Upper lobe of left lung (tissue), 6 donors: ENCODE data around the gene SEMA4C. TPM values are rescaled to one million over a fixed set of nuclear protein-coding genes. Genes with fewer than 3 reads are reported as not detected.

Experiments used
- ATAC-seq, 2 donors: fragments of 200-7000 bp; cut with Tn5 transposase; one replicate each; pipeline ENCODE4 v1.9.1; 2022; ENCODE audit warnings: mild to moderate bottlenecking in 2 of 2, moderate library complexity in 2 of 2; ENCODE audit not compliant: low FRiP score in 2 of 2
- DNase-seq, 2 donors: peaks; one replicate each; pipeline ENCODE4 v3.0.0-alpha.2; 2019 to 2020
- H3K27ac ChIP-seq, 4 donors: fragments of 200-600 bp; sonication (generic); one replicate each; pipeline ENCODE4 v1.5.1; 2016 to 2019
- H3K27me3 ChIP-seq, 4 donors: fragments of 200-600 bp; sonication (generic); one replicate each; pipeline ENCODE4 v1.5.1; 2017 to 2019
- H3K36me3 ChIP-seq, 4 donors: fragments of 200-600 bp; sonication (generic); one replicate each; pipeline ENCODE4 v1.5.1; 2016 to 2019
- H3K4me1 ChIP-seq, 4 donors: fragments of 200-600 bp; sonication (generic); one replicate each; pipeline ENCODE4 v1.5.1; 2018 to 2019
- H3K4me3 ChIP-seq, 4 donors: fragments of 200-600 bp; sonication (generic); one replicate each; pipeline ENCODE4 v1.5.1; 2017 to 2019; ENCODE audit warnings: mild to moderate bottlenecking in 2 of 4, moderate library complexity in 1 of 4
- H3K9me3 ChIP-seq, 4 donors: fragments of 200-600 bp; sonication (generic); one replicate each; pipeline ENCODE4 v1.5.1; 2018 to 2019
- CTCF ChIP-seq, 6 experiments: fragments of 450-650 bp in 4 of 6; fragments of 200-600 bp in 2 of 6; sonication (generic) in 2 of 6; IDR thresholded peaks; one replicate each; pipeline ENCODE4 v1.5.1; 2016 to 2019; ENCODE audit warnings: antibody characterized with exemption in 6 of 6
- EP300 ChIP-seq, 4 donors: sonication (generic); formaldehyde crosslinking; IDR thresholded peaks; one replicate each; pipeline ENCODE4 v1.5.1; 2017; ENCODE audit warnings: antibody characterized with exemption in 4 of 4, control low read depth in 2 of 4
- POLR2A ChIP-seq, 4 donors: fragments of 450-650 bp; IDR thresholded peaks; one replicate each; pipeline ENCODE4 v1.5.1; 2016 to 2017; ENCODE audit warnings: antibody characterized with exemption in 4 of 4, mild to moderate bottlenecking in 2 of 4
- POLR2AphosphoS5 ChIP-seq, 2 donors: sonication (generic); formaldehyde crosslinking; IDR thresholded peaks; one replicate each; pipeline ENCODE4 v1.5.1; 2017; ENCODE audit warnings: antibody characterized with exemption in 2 of 2
- WGBS, 2 donors: methylation state at CpG; one replicate each; pipeline ENCODE4 v1.1.5; 2017 to 2018; 5-methylcytosine and 5-hydroxymethylcytosine counted together
- total RNA-seq, 6 donors: library from RNA; depleted of rRNA in 4 of 6; stranded (reverse); fragments of >200 nt in 4 of 6; gene quantifications; one replicate each; pipeline versions ENCODE4 v1.1.0 to v1.2.1, GENCODE V29; 2016 to 2021
- donor health status: DM: no; HTN: no; CAD: no; lungs with moderate emphysema.
- donor health status: DM: no; HTN: yes; CAD: no; lungs with severe emphysema.

SEMA4C gene
- total RNA-seq, 6 donors from 2014 or later, result 14.0 to 43.6 (median 24.2) TPM

DNA sequence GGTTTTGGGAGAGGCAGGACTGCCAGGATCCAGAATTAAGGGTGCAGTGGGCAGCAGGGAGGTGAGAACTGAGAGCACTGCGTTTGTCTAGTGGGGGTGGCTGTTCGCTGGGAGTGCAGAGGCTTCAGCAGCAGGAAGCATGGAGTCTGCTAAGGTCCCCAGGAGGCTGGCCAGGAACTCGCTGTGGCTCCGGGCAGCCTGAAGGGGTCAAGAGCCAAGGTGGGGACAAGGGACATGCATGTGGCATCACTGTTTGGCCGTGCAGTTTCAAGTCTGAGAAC, 43.2 kb upstream of the SEMA4C start:
- 52 to 72% methylated on average over 5 of the region's 5 CpGs for whole genome bisulfite sequencing, 2 donors
- Histone ChIP-seq H3K4me1 (peaks cover 12 to 35% (median 23%) of the 10 kb centered on the region in 4 donors), H3K36me3 (no peaks in the 10 kb centered on the region), H3K4me3 (no peak overlapping the region), H3K27ac (no peak overlapping the region), H3K27me3 (no peaks in the 10 kb centered on the region), H3K9me3 (peaks cover 0 to 6% (median 2%) of the 10 kb centered on the region in 4 donors)
- ATAC-seq (no peak), DNase-seq (no peak)
- TF ChIP-seq EP300 (IDR thresholded peaks at IDR 0.05) (no peak), POLR2AphosphoS5 (IDR thresholded peaks at IDR 0.05) (no peak), POLR2A (IDR thresholded peaks at IDR 0.05) (no peak)

GRCh38 chr2:96912346-96913116, 42.7 kb upstream of the SEMA4C start:
- 81% methylated on average over 19 to 22 of the region's 22 CpGs for WGBS, 2 donors
- no peak for ATAC-seq
- DNase-seq, result no peak
- no peak overlapping the region for H3K27ac ChIP-seq
- H3K9me3 ChIP-seq, result peaks cover 0 to 6% (median 2%) of the 10 kb centered on the region in 4 donors
- H3K4me3 ChIP-seq, result no peak overlapping the region
- peaks cover 15 to 40% (median 25%) of the 10 kb centered on the region in 4 donors for H3K4me1 ChIP-seq
- no peaks in the 10 kb centered on the region for H3K36me3 ChIP-seq
- TF ChIP-seq POLR2A (IDR thresholded peaks at IDR 0.05) (no peak), CTCF (IDR thresholded peaks at IDR 0.05) (no peak), EP300 (IDR thresholded peaks at IDR 0.05) (no peak), POLR2AphosphoS5 (IDR thresholded peaks at IDR 0.05) (no peak)
- no peaks in the 10 kb centered on the region for H3K27me3 ChIP-seq

DNA sequence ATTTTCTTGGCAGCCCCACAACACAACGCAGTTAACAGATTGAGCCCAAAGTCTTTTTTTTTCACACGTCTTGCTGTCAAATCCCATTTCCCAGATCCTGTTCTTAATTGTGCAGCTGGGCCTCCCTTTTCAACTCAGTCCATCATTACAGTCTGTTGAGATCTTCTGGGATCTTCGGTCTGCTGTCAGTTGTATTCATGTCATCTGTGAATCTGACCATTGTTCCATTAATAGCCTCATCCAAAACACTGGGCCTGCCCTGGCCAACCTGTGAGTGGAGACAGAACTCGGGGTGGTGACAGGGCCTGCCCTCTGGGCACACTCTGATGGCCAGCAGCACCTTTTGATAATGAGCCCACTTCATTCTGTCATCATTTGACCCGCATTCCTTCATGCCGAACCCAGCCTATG, 39.7 kb upstream of the SEMA4C start:
- Histone ChIP-seq H3K4me1 (peaks cover 15 to 43% (median 29%) of the 10 kb centered on the region in 4 donors), H3K9me3 (no peaks in the 10 kb centered on the region), H3K36me3 (no peaks in the 10 kb centered on the region), H3K27ac (no peak overlapping the region), H3K4me3 (no peak overlapping the region), H3K27me3 (no peaks in the 10 kb centered on the region)
- no peak for TF ChIP-seq POLR2AphosphoS5 (IDR thresholded peaks at IDR 0.05)
- no peak for TF ChIP-seq POLR2A (IDR thresholded peaks at IDR 0.05)
- no peak for TF ChIP-seq EP300 (IDR thresholded peaks at IDR 0.05)
- TF ChIP-seq CTCF (IDR thresholded peaks at IDR 0.05), result no peak
- DNase-seq, result no peak
- 91 to 93% methylated on average over 6 of the region's 6 CpGs for WGBS, 2 donors
- ATAC-seq, result no peak

- Histone ChIP-seq H3K9me3 (no peaks in the 10 kb centered on the region), H3K27me3 (no peaks in the 10 kb centered on the region), H3K27ac (peak overlapping the region; percentile 69 to 82 (median 78)), H3K4me3 (peak overlapping the region in 2 of 4 donors; percentile 14 to 22), H3K4me1 (peaks cover 0 to 27% (median 14%) of the 10 kb centered on the region in 4 donors), H3K36me3 (no peaks in the 10 kb centered on the region)
- DNase-seq, result peak; percentile 62 to 84
- peak; percentile 90 for ATAC-seq
- 69 to 72% methylated on average over 7 to 20 of the region's 21 CpGs for WGBS, 2 donors
- TF ChIP-seq POLR2AphosphoS5 (IDR thresholded peaks at IDR 0.05), result peak in 1 of 2 donors; percentile 69
- no peak for TF ChIP-seq EP300 (IDR thresholded peaks at IDR 0.05)
Measured at GRCh38 chr2:96907115-96908041, 37.5 kb upstream of the SEMA4C start.

GRCh38 chr2:96906729-96907114, 36.8 kb upstream of the SEMA4C start:
- Histone ChIP-seq H3K4me3 (peak overlapping the region in 2 of 4 donors; percentile 14 to 22), H3K9me3 (no peaks in the 10 kb centered on the region), H3K27ac (peak overlapping the region; percentile 69 to 82 (median 78)), H3K36me3 (no peaks in the 10 kb centered on the region), H3K27me3 (no peaks in the 10 kb centered on the region), H3K4me1 (peaks cover 0 to 24% (median 14%) of the 10 kb centered on the region in 4 donors)
- ATAC-seq, result peak; percentile 44 to 73
- TF ChIP-seq POLR2AphosphoS5 (IDR thresholded peaks at IDR 0.05) (no peak), EP300 (IDR thresholded peaks at IDR 0.05) (no peak), POLR2A (IDR thresholded peaks at IDR 0.05) (no peak), CTCF (IDR thresholded peaks at IDR 0.05) (no peak)
- DNase-seq, result no peak
- 81 to 82% methylated on average over 10 to 13 of the region's 13 CpGs for WGBS, 2 donors
